Astrocyte (in vitro differentiated cells and primary cell): ENCODE measurements around the gene FN3K. TPM values are rescaled to one million over a fixed set of nuclear protein-coding genes. Genes with fewer than 3 reads are reported as not detected.

Experiments
- DNase-seq: peaks from one replicate; pipeline ENCODE4 v3.0.0-alpha.2; 2010; ENCODE audit warnings: low read depth
- FAIRE-seq: peaks from 2 replicates; lab custom pipeline; 2011; peaks lifted over from hg19 to GRCh38; lab: Jason Lieb, UNC
- H2AFZ ChIP-seq: 2 replicates; pipeline ENCODE4 v1.6.0; 2012; ENCODE audit warnings: low read depth, low read length, inconsistent platforms
- H3K27ac ChIP-seq: 2 replicates; pipeline ENCODE4 v1.5.1; 2011; ENCODE audit warnings: low read depth, low read length, inconsistent platforms
- H3K27me3 ChIP-seq: 2 replicates; pipeline ENCODE4 v1.6.0; 2011; ENCODE audit warnings: low read length, inconsistent platforms; ENCODE audit not compliant: insufficient read depth
- H3K36me3 ChIP-seq: 2 replicates; pipeline ENCODE4 v1.5.1; 2011; ENCODE audit warnings: low read length, inconsistent platforms; ENCODE audit not compliant: insufficient read depth
- H3K4me1 ChIP-seq: 2 replicates; pipeline ENCODE4 v1.5.1; 2011; ENCODE audit warnings: low read length, inconsistent platforms; ENCODE audit not compliant: insufficient read depth
- H3K4me2 ChIP-seq: 2 replicates; pipeline ENCODE4 v1.6.0; 2012; ENCODE audit warnings: low read length, inconsistent platforms
- H3K4me3 ChIP-seq: 2 replicates; pipeline ENCODE4 v1.5.1; 2011; ENCODE audit warnings: low read depth, mild to moderate bottlenecking, low read length, inconsistent platforms; ENCODE audit not compliant: insufficient read depth
- H3K79me2 ChIP-seq: 2 replicates; pipeline ENCODE4 v1.6.0; 2012; ENCODE audit warnings: mild to moderate bottlenecking, low read length, inconsistent platforms; ENCODE audit not compliant: insufficient read depth
- H3K9ac ChIP-seq: 2 replicates; pipeline ENCODE4 v1.6.0; 2012; ENCODE audit warnings: mild to moderate bottlenecking, low read length, inconsistent platforms
- H3K9me3 ChIP-seq: 2 replicates; pipeline ENCODE4 v1.5.1; 2012; ENCODE audit warnings: low read depth, mild to moderate bottlenecking, low read length, inconsistent platforms; ENCODE audit not compliant: insufficient read depth
- H4K20me1 ChIP-seq: 2 replicates; pipeline ENCODE4 v1.6.0; 2012; ENCODE audit warnings: low read length, inconsistent platforms; ENCODE audit not compliant: insufficient read depth
- H3K27ac Mint-ChIP-seq: one replicate; pipeline ENCODE4 v1.8.0; 2021; ENCODE audit warnings: mild to moderate bottlenecking, mixed read lengths; ENCODE audit not compliant: unreplicated experiment
- H3K27me3 Mint-ChIP-seq: one replicate; pipeline ENCODE4 v1.8.0; 2021; ENCODE audit warnings: low read depth, mixed read lengths; ENCODE audit not compliant: unreplicated experiment
- H3K36me3 Mint-ChIP-seq: one replicate; pipeline ENCODE4 v1.8.0; 2021; ENCODE audit warnings: low read depth, mixed read lengths; ENCODE audit not compliant: unreplicated experiment
- H3K4me1 Mint-ChIP-seq: one replicate; pipeline ENCODE4 v1.8.0; 2021; ENCODE audit warnings: low read depth, mixed read lengths; ENCODE audit not compliant: unreplicated experiment
- H3K4me3 Mint-ChIP-seq: one replicate; pipeline ENCODE4 v1.8.0; 2021; ENCODE audit warnings: mild to moderate bottlenecking, moderate library complexity, mixed read lengths; ENCODE audit not compliant: unreplicated experiment
- H3K9me3 Mint-ChIP-seq: one replicate; pipeline ENCODE4 v1.8.0; 2021; ENCODE audit warnings: mild to moderate bottlenecking, mixed read lengths; ENCODE audit not compliant: unreplicated experiment
- CTCF ChIP-seq: IDR thresholded peaks from 2 replicates; pipeline ENCODE4 v1.5.1; 2011; ENCODE audit warnings: low read depth, mild to moderate bottlenecking, inconsistent platforms, low read length, moderate library complexity; ENCODE audit not compliant: insufficient read depth
- EZH2 ChIP-seq: IDR thresholded peaks from 2 replicates; pipeline ENCODE4 v1.6.1; 2012; ENCODE audit warnings: mild to moderate bottlenecking, low read length, inconsistent platforms; ENCODE audit not compliant: insufficient read depth
- total RNA-seq: library from RNA; stranded (reverse); gene quantifications from 2 replicates; pipeline ENCODE4 v1.2.1, GENCODE V29; 2021

The FN3K gene
- total RNA-seq, 1 donor from 2014 or later: 4.1 TPM

- peaks cover 25% of the 10 kb centered on the region for H4K20me1 ChIP-seq
- no peak overlapping the region for H2AFZ ChIP-seq
- DNase-seq: no peak
- Mint-ChIP-seq H3K9me3 (no peaks in the 10 kb centered on the region), H3K4me3 (no peak overlapping the region), H3K27ac (no peak overlapping the region), H3K4me1 (peaks cover 8% of the 10 kb centered on the region), H3K36me3 (peaks cover 14% of the 10 kb centered on the region), H3K27me3 (no peaks in the 10 kb centered on the region)
- H3K27ac ChIP-seq: no peak overlapping the region
- no peaks in the 10 kb centered on the region for H3K9me3 ChIP-seq
- no peaks in the 10 kb centered on the region for H3K36me3 ChIP-seq
- H3K4me1 ChIP-seq: peaks cover 8% of the 10 kb centered on the region
- H3K27me3 ChIP-seq: no peaks in the 10 kb centered on the region
- H3K4me2 ChIP-seq: no peak overlapping the region
- peaks cover 33% of the 10 kb centered on the region for H3K79me2 ChIP-seq
- H3K9ac ChIP-seq: no peak overlapping the region
- TF ChIP-seq EZH2 (no peak), CTCF (no peak)
- FAIRE-seq: no peak
- H3K4me3 ChIP-seq: no peak overlapping the region
Measured at GRCh38 chr17:82795615-82796014, 60.2 kb downstream of the FN3K start.

- peaks cover 15% of the 10 kb centered on the region for H3K36me3 Mint-ChIP-seq
- no peak overlapping the region for H3K27ac ChIP-seq
- H2AFZ ChIP-seq: no peak overlapping the region
- no peak overlapping the region for H3K9ac ChIP-seq
- DNase-seq (no peak), FAIRE-seq (no peak)
- no peaks in the 10 kb centered on the region for H3K4me1 ChIP-seq
- peaks cover 28% of the 10 kb centered on the region for H3K79me2 ChIP-seq
- H3K27me3 ChIP-seq: no peaks in the 10 kb centered on the region
- H3K4me3 Mint-ChIP-seq: no peak overlapping the region
- no peaks in the 10 kb centered on the region for H3K9me3 ChIP-seq
- peaks cover 27% of the 10 kb centered on the region for H4K20me1 ChIP-seq
- H3K4me1 Mint-ChIP-seq: peaks cover 1% of the 10 kb centered on the region
- peaks cover 3% of the 10 kb centered on the region for H3K9me3 Mint-ChIP-seq
- H3K36me3 ChIP-seq: no peaks in the 10 kb centered on the region
- no peak overlapping the region for H3K27ac Mint-ChIP-seq
- H3K27me3 Mint-ChIP-seq: no peaks in the 10 kb centered on the region
- TF ChIP-seq EZH2 (no peak), CTCF (no peak)
- no peak overlapping the region for H3K4me3 ChIP-seq
- H3K4me2 ChIP-seq: no peak overlapping the region
Measured at GRCh38 chr17:82797061-82797460, 61.6 kb downstream of the FN3K start.

- Mint-ChIP-seq H3K27me3 (no peaks in the 10 kb centered on the region), H3K4me1 (peaks cover 5% of the 10 kb centered on the region), H3K36me3 (peaks cover 16% of the 10 kb centered on the region), H3K27ac (no peak overlapping the region), H3K9me3 (peaks cover 4% of the 10 kb centered on the region), H3K4me3 (no peak overlapping the region)
- no peaks in the 10 kb centered on the region for H3K36me3 ChIP-seq
- peaks cover 36% of the 10 kb centered on the region for H4K20me1 ChIP-seq
- no peak for FAIRE-seq
- no peak overlapping the region for H3K4me2 ChIP-seq
- no peaks in the 10 kb centered on the region for H3K27me3 ChIP-seq
- no peak overlapping the region for H2AFZ ChIP-seq
- no peaks in the 10 kb centered on the region for H3K4me1 ChIP-seq
- H3K27ac ChIP-seq: no peak overlapping the region
- H3K79me2 ChIP-seq: peaks cover 17% of the 10 kb centered on the region
- no peak overlapping the region for H3K4me3 ChIP-seq
- no peaks in the 10 kb centered on the region for H3K9me3 ChIP-seq
- no peak for DNase-seq
- no peak for TF ChIP-seq EZH2
- TF ChIP-seq CTCF: no peak
- H3K9ac ChIP-seq: no peak overlapping the region
Measured at GRCh38 chr17:82798752-82799151, 63.3 kb downstream of the FN3K start.
